HG02571 (cell line): ENCODE results near the gene CPSF4L.

Experiments
- ATAC-seq: cut with Tn5 transposase; IDR thresholded peaks from one replicate; pipeline ENCODE4 v1.9.1; 2021; ENCODE audit warnings: mild to moderate bottlenecking, moderate library complexity; ENCODE audit not compliant: unreplicated experiment

CPSF4L gene

GRCh38 chr17:73205459-73205961 is 56.2 kb downstream of the CPSF4L start:
- ATAC-seq, result no peak

GRCh38 chr17:73203788-73204479 is 57.7 kb downstream of the CPSF4L start:
- no peak for ATAC-seq

GRCh38 chr17:73203135-73203787 is 58.4 kb downstream of the CPSF4L start:
- ATAC-seq, result no peak

GRCh38 chr17:73201215-73202069 is 60.2 kb downstream of the CPSF4L start:
- no peak for ATAC-seq

- ATAC-seq, result no peak
Observed at GRCh38 chr17:73200476-73200875, 61.2 kb downstream of the CPSF4L start.

GRCh38 chr17:73199751-73200317 is 61.8 kb downstream of the CPSF4L start:
- no peak for ATAC-seq

- ATAC-seq, result no peak
Observed at GRCh38 chr17:73198930-73199260, 62.8 kb downstream of the CPSF4L start.
